ENCODE results near the gene HCFC1. TPM values are rescaled to one million over a fixed set of nuclear protein-coding genes. Genes with fewer than 3 reads are reported as not detected.
A peak's percentile ranks its signal among the peaks of the same experiment; 100 is the strongest.

Gene HCFC1
- total and polyA plus RNA-seq, 9 of the 15 experiments (the other 6 are each of a cell fraction or from before 2014, with no cell fraction given): 2.8 to 133 (median 17.1) TPM

- TF ChIP-seq AFF1 (IDR thresholded peaks at IDR 0.05; ENCODE audit: low read depth in 1 of 2, partially characterized antibody in 2 of 2): peak in 1 of 2 experiments; percentile 31
- TF ChIP-seq KHSRP (IDR thresholded peaks at IDR 0.05): no peak
- peak; percentile 28; the same call in 1 of the 2 replicates for TF ChIP-seq MYC (IDR thresholded peaks at IDR 0.05; ENCODE audit: low read depth, low read length)
- TF ChIP-seq MYC (CRISPR knock-in tag; IDR thresholded peaks at IDR 0.05; ENCODE audit: borderline replicate concordance, low read depth): 0 out of 2 replicates have a peak, but pooled peaks have one; percentile 41
- TF ChIP-seq CREM (IDR thresholded peaks at IDR 0.05; ENCODE audit: low read depth): peak; percentile 32; the same call in 1 of the 2 replicates
- no peak for TF ChIP-seq SMARCA4 (IDR thresholded peaks at IDR 0.05)
- TF ChIP-seq PHF20 (IDR thresholded peaks at IDR 0.05; ENCODE audit: partially characterized antibody): peak; percentile 25
- TF ChIP-seq ZNF324 (CRISPR knock-in tag; IDR thresholded peaks at IDR 0.05): no peak
- 0 out of 2 replicates have a peak, but pooled peaks have one; percentile 29 for TF ChIP-seq MAX (CRISPR knock-in tag; IDR thresholded peaks at IDR 0.05)
- TF ChIP-seq ZNF280A (IDR thresholded peaks at IDR 0.05; ENCODE audit: low read depth, partially characterized antibody): no peak
- no peak for TF ChIP-seq PPARD (CRISPR knock-in tag; IDR thresholded peaks at IDR 0.05)
- TF ChIP-seq GABPA (tag; conservative IDR thresholded peaks at IDR 0.05; ENCODE audit: low read depth): no peak
- TF ChIP-seq TFE3 (CRISPR knock-in tag; IDR thresholded peaks at IDR 0.05): peak; percentile 58
- no peak for TF ChIP-seq SRSF3 (IDR thresholded peaks at IDR 0.05; ENCODE audit: insufficient read depth, low read length)
- TF ChIP-seq ZZZ3 (IDR thresholded peaks at IDR 0.05): no peak
- peak; percentile 71; the same call in 1 of the 2 replicates for TF ChIP-seq MITF (IDR thresholded peaks at IDR 0.05)
- TF ChIP-seq EGR1 (conservative IDR thresholded peaks at IDR 0.05): peak; percentile 76
- peak; percentile 77; the same call in 1 of the 2 replicates for TF ChIP-seq KLF6 (CRISPR knock-in tag; IDR thresholded peaks at IDR 0.05; ENCODE audit: borderline replicate concordance)
These were observed 27.3 kb downstream of the HCFC1 start, which contains the start of gene RENBP (continued) for GRCh38 chrX:153944140-153944799.
